ENCODE measurements around the gene PNPLA6. TPM values are rescaled to one million over a fixed set of nuclear protein-coding genes. Genes with fewer than 3 reads are reported as not detected.

Gene PNPLA6
- total RNA-seq, 1 experiment from 2014 or later = 60.1 TPM

GRCh38 chr19:7547159-7547558 lies 11.6 kb downstream of the PNPLA6 start:
- Mint-ChIP-seq H3K4me1 (ENCODE audit: low read depth, unreplicated experiment) (no peaks in the 10 kb centered on the region), H3K27me3 (ENCODE audit: unreplicated experiment) (no peaks in the 10 kb centered on the region), H3K9me3 (ENCODE audit: low read depth, unreplicated experiment) (no peaks in the 10 kb centered on the region), H3K36me3 (ENCODE audit: insufficient read depth, unreplicated experiment) (peaks cover 5% of the 10 kb centered on the region), H3K4me3 (ENCODE audit: low read depth, unreplicated experiment) (no peak overlapping the region), H3K27ac (ENCODE audit: unreplicated experiment) (no peak overlapping the region)
- TF ChIP-seq, protein P1, sequence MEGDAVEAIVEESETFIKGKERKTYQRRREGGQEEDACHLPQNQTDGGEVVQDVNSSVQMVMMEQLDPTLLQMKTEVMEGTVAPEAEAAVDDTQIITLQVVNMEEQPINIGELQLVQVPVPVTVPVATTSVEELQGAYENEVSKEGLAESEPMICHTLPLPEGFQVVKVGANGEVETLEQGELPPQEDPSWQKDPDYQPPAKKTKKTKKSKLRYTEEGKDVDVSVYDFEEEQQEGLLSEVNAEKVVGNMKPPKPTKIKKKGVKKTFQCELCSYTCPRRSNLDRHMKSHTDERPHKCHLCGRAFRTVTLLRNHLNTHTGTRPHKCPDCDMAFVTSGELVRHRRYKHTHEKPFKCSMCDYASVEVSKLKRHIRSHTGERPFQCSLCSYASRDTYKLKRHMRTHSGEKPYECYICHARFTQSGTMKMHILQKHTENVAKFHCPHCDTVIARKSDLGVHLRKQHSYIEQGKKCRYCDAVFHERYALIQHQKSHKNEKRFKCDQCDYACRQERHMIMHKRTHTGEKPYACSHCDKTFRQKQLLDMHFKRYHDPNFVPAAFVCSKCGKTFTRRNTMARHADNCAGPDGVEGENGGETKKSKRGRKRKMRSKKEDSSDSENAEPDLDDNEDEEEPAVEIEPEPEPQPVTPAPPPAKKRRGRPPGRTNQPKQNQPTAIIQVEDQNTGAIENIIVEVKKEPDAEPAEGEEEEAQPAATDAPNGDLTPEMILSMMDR (IDR thresholded peaks at IDR 0.05; ENCODE audit: unreplicated experiment) = no peak
- no TSS peak for BruUV-seq (replicated peaks)
- intact Hi-C loops (cut with micrococcal nuclease; ENCODE audit: unreplicated experiment) = no loop called here
- no peak for DNase-seq
- CTCF ChIA-PET = no interaction called here

GRCh38 chr19:7549429-7550148 lies 14.1 kb downstream of the PNPLA6 start:
- no peaks in the 10 kb centered on the region for H3K9me3 Mint-ChIP-seq (ENCODE audit: low read depth, unreplicated experiment)
- intact Hi-C loops (cut with micrococcal nuclease; ENCODE audit: unreplicated experiment) = no loop called here
- H3K4me1 Mint-ChIP-seq (ENCODE audit: low read depth, unreplicated experiment) = no peaks in the 10 kb centered on the region
- no peaks in the 10 kb centered on the region for H3K27me3 Mint-ChIP-seq (ENCODE audit: unreplicated experiment)
- peaks cover 5% of the 10 kb centered on the region for H3K36me3 Mint-ChIP-seq (ENCODE audit: insufficient read depth, unreplicated experiment)
- TF ChIP-seq, protein P1 (IDR thresholded peaks at IDR 0.05; ENCODE audit: unreplicated experiment) = no peak
- no peak overlapping the region for H3K27ac Mint-ChIP-seq (ENCODE audit: unreplicated experiment)
- no TSS peak for BruUV-seq (replicated peaks)
- DNase-seq = no peak
- CTCF ChIA-PET = no interaction called here
- no peak overlapping the region for H3K4me3 Mint-ChIP-seq (ENCODE audit: low read depth, unreplicated experiment)

- no peaks in the 10 kb centered on the region for H3K27me3 Mint-ChIP-seq (ENCODE audit: unreplicated experiment)
- no peak overlapping the region for H3K27ac Mint-ChIP-seq (ENCODE audit: unreplicated experiment)
- intact Hi-C loops (cut with micrococcal nuclease; ENCODE audit: unreplicated experiment) = no loop called here
- H3K36me3 Mint-ChIP-seq (ENCODE audit: insufficient read depth, unreplicated experiment) = peaks cover 12% of the 10 kb centered on the region
- TF ChIP-seq, protein P1 (IDR thresholded peaks at IDR 0.05; ENCODE audit: unreplicated experiment) = no peak
- BruUV-seq (replicated peaks) = no TSS peak
- H3K9me3 Mint-ChIP-seq (ENCODE audit: low read depth, unreplicated experiment) = no peaks in the 10 kb centered on the region
- H3K4me1 Mint-ChIP-seq (ENCODE audit: low read depth, unreplicated experiment) = no peaks in the 10 kb centered on the region
- DNase-seq = no peak
- CTCF ChIA-PET = no interaction called here
- H3K4me3 Mint-ChIP-seq (ENCODE audit: low read depth, unreplicated experiment) = no peak overlapping the region
These were observed 14.8 kb downstream of the PNPLA6 start for GRCh38 chr19:7550169-7550770.

GRCh38 chr19:7550987-7551761 lies 15.7 kb downstream of the PNPLA6 start:
- no peak for DNase-seq

More at GRCh38 chr19:7550987-7551761, 15.7 kb downstream of the PNPLA6 start:
- no peaks in the 10 kb centered on the region for H3K4me1 Mint-ChIP-seq (ENCODE audit: low read depth, unreplicated experiment)
- TF ChIP-seq, protein P1 (IDR thresholded peaks at IDR 0.05; ENCODE audit: unreplicated experiment) = no peak
- no TSS peak for BruUV-seq (replicated peaks)
- H3K27ac Mint-ChIP-seq (ENCODE audit: unreplicated experiment) = no peak overlapping the region
- CTCF ChIA-PET = interaction anchor here (0.5 kb wide), 1 partner anchor 66 kb away, joined by 3 read pairs; no protein-coding TSS in a partner anchor
- H3K36me3 Mint-ChIP-seq (ENCODE audit: insufficient read depth, unreplicated experiment) = peaks cover 16% of the 10 kb centered on the region
- H3K9me3 Mint-ChIP-seq (ENCODE audit: low read depth, unreplicated experiment) = no peaks in the 10 kb centered on the region
- H3K4me3 Mint-ChIP-seq (ENCODE audit: low read depth, unreplicated experiment) = no peak overlapping the region
- H3K27me3 Mint-ChIP-seq (ENCODE audit: unreplicated experiment) = no peaks in the 10 kb centered on the region
- intact Hi-C loops (cut with micrococcal nuclease; ENCODE audit: unreplicated experiment) = no loop called here

All from Calu3 (cell line).